Sigmoid colon (tissue), 4 donors: ENCODE measurements around the gene FGFR2.

Source experiments
- CTCF ChIP-seq, 4 experiments: fragments of 450-650 bp in 3 of 4; fragments of 200-600 bp in 1 of 4; IDR thresholded peaks; one replicate each; pipeline ENCODE4 v1.5.1; 2016 to 2019; ENCODE audit warnings: antibody characterized with exemption in 4 of 4, mild to moderate bottlenecking in 3 of 4, moderate library complexity in 2 of 4
- EP300 ChIP-seq, 4 donors: sonication (generic); formaldehyde crosslinking; IDR thresholded peaks; one replicate each; pipeline ENCODE4 v1.6.1; 2017; ENCODE audit warnings: antibody characterized with exemption in 4 of 4
- POLR2A ChIP-seq, 2 donors: fragments of 450-650 bp; IDR thresholded peaks; one replicate each; pipeline ENCODE4 v1.6.1; 2016; ENCODE audit warnings: antibody characterized with exemption in 2 of 2, mild to moderate bottlenecking in 2 of 2, moderate library complexity in 2 of 2
- POLR2AphosphoS5 ChIP-seq, 4 donors: sonication (generic); formaldehyde crosslinking; IDR thresholded peaks; one replicate each; pipeline ENCODE4 v1.6.1; 2017; ENCODE audit warnings: antibody characterized with exemption in 4 of 4

GRCh38 chr10:121578298-121578697 is 19.9 kb downstream of the FGFR2 start:
- TF ChIP-seq CTCF (IDR thresholded peaks at IDR 0.05) (no peak), POLR2A (IDR thresholded peaks at IDR 0.05) (no peak), POLR2AphosphoS5 (IDR thresholded peaks at IDR 0.05) (no peak), EP300 (IDR thresholded peaks at IDR 0.05) (no peak)
